NCI-H2081 treated with DMSO at 0.1 percent for 48 hours (cell line): ENCODE results near the gene HSPG2.
A peak's percentile ranks its signal among the peaks of the same experiment; 100 is the strongest.
"Not testable (repeated sequence)": the region's sequence is repeated elsewhere in the genome, so short reads cannot be mapped to it uniquely, and the experiment has no call there.

Experiments
- DNase-seq: peaks from one replicate; lab custom pipeline; 2025; lab: John Stamatoyannopoulos, UW

HSPG2 gene

DNA sequence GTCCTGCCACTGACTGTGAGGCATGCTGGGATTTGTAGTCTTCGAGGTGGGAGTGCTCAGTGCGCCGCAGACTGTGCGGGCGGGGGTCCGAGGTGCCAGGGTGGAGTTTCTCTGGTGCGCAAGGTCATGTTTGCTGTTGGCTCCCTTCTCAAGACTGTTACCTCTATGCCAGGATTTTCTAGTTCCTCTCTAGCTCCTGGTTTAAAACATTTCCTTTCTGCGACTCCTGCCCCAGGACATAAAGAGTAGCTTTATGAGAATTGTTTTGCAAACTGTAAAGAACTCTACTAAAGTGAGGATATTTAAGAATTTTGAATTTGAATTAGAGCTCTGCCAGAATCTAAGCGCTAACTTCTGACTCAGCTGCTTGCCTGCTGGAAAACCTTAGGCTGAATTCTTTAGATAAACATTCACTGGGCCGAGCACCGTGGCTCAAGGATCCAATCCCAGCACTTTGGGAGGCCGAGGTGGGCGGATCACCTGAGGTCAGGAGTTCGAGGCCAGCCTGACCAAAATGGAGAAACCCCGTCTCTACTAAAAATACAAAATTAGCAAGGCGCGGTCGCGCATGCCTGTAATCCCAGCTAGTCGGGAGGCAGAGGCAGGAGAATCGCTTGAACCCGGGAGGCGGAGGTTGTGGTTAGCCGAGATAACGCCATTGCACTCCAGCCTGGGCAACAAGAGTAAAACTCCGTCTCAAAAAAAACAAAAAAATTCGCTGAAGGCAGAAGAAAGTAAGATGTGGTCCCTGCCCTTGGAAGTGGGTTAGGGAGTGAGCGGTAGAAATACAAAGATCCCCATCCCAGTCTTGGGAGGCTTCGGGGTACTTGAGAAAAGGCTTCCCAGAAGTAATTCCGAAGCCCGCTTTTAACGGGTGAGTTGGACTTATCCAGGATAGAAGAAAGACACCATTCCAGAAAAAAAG, 153.2 kb downstream of the HSPG2 start:
- DNase-seq: peak; percentile 78

DNA sequence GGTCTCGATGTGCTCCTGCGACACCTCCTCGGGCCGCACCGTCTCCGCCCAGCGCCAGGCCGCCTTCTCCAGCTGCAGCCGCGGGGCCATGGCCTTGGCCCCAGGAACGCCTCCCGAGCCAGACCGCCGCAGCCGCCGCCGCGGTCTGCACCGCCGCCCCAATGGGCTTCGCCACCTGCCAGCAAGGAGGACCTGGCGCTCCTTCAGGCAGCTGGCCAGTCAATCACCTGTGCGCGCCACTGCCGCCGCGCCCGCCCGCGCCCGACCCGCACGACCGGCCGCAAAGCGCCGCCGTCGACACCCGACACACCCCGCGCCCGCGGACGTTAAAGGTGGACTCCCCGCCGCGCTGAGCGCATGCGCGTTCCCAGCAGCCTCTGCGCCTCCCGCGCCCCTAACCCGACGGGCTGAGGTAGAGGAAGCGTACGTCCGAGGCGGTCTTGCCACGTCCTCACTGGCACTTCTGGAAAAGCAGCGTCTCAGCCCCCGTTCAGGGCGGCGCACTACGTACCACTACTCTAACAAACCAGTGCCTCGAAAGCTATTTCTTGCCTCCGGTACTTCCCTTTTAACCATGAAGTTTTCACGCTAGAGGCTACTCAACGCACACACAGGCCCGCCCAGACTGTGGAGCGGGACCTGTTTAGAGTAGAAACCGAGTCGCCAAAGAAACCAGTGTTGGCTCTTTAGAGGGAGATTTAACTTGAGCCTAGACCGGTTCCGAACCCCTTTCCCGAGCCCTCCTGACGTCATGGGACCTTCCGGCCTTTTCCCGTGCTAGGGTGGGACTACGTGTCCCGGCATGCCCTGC, 154.0 kb downstream of the HSPG2 start, which contains the start of gene USP48:
Gene USP48 (minus strand): TSS at position 282 of the 811 bp plus-strand sequence. CDS start 192 bp downstream, at position 90.
- DNase-seq: peak; percentile 79

- no peak for DNase-seq
Measured at GRCh38 chr1:21782349-21782867, 154.7 kb downstream of the HSPG2 start.

GRCh38 chr1:21781815-21782348, 155.2 kb downstream of the HSPG2 start:
- no peak for DNase-seq

GRCh38 chr1:21779613-21780521, 157.2 kb downstream of the HSPG2 start:
- DNase-seq: no peak

- no peak for DNase-seq
Measured at GRCh38 chr1:21778405-21778727, 158.7 kb downstream of the HSPG2 start.

DNA sequence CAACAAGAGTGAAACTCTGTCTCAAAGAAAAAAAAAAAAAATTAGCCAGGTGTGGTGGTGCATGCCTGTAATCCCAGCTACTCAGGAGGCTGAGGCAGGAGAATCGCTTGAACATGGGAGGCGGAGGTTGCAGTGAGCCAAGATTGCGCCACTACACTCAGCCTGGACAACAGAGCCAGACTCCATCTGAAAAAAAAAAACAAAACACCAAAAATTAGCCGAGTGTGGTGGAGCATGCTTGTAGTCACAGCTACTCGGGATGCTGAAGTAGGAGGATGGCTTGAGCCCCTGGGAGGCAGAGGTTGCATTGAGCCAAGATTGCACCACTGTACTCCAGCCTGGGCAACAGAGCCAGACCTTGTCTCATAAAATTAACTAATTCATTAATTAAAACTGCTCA, 160.2 kb downstream of the HSPG2 start:
- not testable (repeated sequence) for DNase-seq

GRCh38 chr1:21775985-21776562, 161.0 kb downstream of the HSPG2 start:
- DNase-seq: no peak

DNA sequence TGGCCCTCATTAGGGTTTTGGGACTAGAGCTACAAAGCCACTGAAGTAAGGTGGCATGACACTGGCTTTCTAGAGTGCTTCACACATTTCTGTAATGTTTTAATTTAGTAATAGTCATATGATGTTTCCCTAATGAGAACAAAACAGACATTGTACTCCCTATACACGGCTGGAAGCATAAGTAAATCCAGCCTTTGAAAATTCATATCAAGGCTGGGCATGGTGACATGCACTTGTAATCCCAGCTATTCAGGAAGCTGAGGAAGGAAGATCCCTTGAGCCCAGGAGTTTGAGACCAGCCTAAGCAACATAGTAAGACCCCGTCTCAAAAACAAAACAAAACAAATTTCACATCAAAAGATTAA, 161.6 kb downstream of the HSPG2 start:
- no peak for DNase-seq

GRCh38 chr1:21774835-21775549, 162.1 kb downstream of the HSPG2 start:
- DNase-seq: no peak

DNA sequence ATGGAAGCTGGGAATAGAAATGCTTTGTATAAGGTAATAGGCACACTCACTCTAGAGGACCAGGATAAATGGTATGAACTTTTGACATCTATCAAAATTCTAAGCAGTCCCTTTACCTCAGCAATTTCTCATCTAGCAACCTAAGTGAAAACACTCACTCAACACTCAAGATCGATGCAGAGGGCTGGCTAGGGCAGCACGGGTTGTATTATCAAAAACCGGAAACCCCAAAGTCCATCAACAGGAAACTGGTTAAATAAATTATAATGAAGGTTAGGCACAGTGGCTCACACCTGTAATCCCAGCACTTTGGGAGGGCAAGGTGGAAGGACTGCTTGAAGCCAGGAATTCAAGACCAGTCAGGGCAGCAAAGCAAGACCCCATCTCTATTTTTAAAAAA, 163.5 kb downstream of the HSPG2 start:
- no peak for DNase-seq
